G401.6 (cell line): ENCODE data around the gene CPOX.

ENCODE experiments used
- FAIRE-seq: peaks from 2 replicates; lab custom pipeline; 2012; peaks lifted over from hg19 to GRCh38; lab: Jason Lieb, UNC

Gene CPOX

GRCh38 chr3:98596087-98596486 lies 2.7 kb upstream of the CPOX start:
- no peak for FAIRE-seq

DNA sequence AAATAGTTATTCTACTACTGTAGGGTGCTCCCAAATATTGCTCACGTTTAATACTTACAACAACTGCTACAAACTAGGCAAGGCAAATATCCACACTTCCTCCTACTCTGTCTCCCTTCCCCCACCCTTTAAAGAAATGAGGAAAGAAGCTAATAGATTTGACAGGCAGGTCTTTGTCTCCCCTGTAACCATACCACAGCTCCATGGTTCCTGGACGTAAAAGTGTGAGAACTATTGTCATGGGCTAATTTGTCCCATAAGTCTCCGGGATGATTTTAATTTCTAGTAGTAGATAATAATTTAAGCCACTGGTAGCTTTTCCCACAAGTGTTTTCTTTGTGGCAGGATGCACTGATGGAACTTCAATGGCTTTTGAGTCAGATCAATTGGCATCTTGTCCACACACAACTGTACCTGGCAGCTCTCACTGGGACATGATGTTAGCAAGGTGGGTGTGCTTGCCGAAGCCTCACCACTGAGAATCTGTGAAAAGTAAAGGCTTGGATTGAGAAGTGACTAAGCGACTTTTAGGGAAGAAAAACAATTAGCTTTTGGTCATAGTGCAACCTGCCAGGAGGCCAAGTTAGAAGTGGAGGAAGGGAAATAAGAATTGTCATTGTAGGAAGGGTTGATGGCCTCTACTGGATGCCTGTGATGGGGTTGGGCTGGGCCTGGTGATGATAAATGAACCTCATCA lies 1.4 kb upstream of the CPOX start:
- no peak for FAIRE-seq

DNA sequence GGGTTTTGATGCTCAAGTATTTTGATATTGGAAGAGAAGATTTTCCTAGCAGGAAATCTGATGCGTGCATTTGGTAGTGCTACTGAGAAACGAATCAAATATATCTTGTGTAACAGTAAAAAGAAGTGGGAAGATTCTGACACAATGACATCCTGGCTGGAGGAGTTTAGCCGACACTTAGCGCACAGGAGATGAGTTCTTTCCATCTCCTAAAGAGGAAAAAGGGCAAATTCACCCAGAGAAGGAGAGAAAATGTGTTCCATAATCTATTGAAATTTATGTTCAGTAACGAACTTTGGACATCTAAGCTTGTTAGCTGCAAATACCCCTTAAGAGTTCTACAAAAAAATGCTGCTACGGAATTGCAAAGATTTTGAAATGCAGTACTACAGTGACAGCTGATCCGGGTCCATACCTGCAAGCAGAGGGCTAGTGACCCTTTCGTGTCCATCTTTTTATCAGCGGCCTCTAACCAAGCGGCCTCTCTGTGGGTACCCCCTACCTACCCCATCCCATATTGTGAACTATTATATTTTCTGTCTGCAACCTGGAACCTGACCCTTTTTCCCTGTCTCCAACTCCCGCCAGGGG lies 971 bp downstream of the CPOX start:
- no peak for FAIRE-seq

DNA sequence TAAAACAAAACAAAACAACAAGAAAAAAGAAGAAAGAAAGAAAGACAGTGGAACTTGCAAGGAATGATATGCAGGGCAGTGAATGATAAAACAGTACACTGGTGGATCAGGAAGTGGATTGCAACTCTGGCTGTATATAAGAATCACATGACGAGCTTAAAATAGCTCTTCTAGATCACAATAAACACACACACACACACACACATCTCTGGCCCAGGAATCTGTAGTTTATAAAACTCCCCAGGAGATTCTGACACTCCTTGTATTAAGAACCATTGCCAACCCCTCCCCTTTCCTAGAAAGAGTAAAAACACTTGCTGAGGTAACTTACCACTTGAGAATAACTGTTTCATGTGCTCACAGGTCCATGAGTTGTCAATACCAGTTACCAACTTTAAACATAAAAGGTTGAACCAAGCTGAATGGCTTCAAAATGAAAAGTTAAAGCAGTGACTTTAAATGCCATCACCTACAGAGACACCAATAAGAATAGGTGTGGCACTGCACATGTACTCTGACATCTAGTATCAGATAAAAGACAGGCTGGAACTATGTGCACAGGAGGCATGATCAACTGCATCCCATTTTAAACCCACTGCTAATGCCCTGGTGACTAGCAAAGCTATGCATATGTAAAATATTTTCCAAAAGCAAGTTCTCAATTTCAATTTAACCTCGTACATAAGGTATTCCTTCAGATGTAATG lies 3.9 kb downstream of the CPOX start:
- FAIRE-seq: no peak

GRCh38 chr3:98588065-98588464 lies 5.3 kb downstream of the CPOX start:
- no peak for FAIRE-seq

- no peak for FAIRE-seq
Measured at GRCh38 chr3:98587654-98588053, 5.8 kb downstream of the CPOX start.

DNA sequence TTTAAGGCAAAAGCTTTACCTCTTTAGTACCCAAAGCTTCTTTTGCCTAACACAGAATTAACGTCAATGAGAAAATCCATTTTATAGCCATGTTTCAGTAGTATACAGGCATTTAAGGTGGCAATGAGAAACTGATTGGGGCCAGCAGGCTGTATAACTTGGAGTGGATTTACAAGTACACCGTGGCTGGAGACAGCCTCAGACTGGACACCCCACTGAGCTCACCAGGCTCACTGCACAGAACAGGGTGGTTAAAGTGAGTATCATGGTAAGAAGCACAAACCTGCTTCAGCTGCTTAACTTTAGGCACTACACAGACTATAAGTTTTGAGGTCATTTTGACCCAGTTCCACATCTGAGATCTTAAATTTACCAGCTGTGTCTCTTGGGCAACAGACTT lies 8.9 kb downstream of the CPOX start:
- no peak for FAIRE-seq

DNA sequence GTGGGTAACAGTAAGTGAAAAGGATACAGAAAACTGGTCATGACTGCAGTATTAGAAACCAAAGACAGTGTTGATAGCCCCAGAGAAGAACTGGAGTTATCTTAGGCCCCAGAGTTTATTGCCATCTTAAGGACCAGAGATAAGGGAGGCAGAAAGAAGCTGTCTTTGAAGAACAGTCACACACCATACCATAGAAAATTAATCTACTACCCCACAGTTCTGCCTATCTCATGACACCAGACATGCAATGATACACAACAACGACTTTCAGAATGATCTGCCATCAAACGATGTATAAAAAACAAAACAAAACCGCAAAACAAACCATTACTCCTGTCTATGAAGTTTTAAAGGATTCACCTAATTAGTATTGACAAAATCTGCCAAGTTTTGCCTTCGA lies 9.6 kb downstream of the CPOX start:
- no peak for FAIRE-seq

DNA sequence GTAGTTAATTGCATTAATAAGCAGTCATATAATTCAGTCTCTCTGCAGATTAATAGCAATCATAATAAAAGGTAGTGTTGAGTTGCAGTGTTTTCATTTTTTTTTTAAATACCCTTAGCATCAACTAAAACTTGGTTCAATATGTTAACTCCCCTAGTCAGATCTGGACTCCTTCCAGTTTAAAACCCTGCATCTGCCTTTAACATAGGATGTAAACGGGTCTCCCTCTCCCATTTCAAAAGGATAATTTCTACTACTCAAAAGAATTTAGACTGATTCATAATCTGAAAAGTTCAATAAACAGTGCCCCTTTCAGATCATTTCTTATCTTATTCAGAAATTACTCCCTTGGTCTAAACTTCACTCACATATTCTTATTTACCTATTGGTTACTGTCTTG lies 11.4 kb downstream of the CPOX start:
- FAIRE-seq: no peak

- no peak for FAIRE-seq
Measured at GRCh38 chr3:98581474-98581873, 11.9 kb downstream of the CPOX start.

DNA sequence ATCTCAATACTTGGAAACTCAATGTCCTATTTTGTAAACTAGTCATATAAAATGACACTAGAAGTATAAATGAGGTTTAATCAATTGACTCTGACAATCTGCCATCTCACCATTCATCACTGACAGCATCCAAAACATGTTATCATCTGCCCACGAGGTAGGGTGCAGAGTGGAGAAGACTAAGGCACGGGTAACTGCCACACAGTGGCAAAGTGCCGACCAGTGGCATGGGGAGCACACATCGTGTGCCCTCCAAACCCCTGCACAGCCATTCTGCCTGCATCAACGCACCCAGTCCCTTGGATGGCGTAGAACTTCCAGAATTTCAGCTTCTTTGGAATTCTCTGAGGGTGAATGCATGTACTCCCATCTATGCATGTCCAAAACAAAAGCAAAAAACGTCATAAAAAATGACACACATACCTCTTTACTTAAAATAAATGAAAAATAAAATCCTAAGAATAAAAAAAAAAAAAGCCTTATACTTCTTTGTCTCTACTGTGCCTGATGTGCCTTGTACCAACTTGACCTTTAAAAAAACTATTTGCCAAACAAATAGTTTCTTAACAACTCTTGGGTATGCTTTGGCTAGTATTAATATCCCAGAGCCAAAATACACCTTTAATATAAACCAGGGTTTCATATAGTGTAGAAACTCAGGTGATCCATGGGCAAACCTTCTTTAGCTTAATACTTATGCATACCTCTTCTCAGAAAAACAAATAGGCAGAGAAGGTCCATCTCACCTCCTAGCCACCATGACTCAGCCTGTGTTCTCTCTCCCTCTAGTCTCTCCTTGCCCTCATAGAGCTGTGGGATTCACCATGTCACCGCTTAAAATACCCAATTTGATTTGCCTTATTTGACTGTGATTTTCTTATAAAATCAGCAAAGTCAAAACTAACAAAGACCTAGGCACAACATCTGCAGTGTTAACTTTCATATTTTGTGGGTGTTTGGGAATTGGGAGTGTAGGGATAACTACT lies 12.7 kb downstream of the CPOX start:
- FAIRE-seq: no peak

DNA sequence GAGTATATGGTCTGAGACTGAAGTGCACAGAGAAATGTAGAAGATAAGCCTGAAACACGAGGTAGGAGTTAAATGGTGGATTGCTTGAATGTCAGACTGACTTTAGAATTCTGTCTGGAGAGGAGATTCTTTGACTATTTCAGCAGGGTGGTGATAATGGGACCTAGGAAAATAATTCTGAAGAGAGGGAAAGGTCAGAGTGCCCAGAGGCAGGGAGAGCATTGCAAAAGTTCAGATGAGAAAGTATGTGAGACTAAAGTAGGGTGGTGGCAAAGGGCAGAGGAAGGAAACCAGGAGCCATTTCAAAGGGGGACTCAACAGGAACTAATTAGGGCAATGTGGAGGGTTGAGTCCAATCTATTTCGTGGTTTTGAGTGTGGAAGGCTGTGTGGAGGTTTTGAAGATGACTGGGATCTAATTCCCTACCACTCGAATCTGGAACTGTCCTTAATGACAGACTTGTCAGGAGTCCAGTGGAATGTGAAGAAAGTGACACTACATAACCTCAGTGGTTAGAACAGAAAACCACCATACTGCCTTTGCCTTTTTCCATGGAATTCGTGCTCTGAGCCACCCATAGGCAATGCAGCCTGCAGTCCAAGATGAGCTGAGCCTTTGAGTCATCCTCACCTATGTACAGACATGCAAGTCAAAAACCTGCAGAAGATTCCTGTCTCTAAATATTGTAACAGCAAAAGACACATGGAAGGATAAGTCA lies 16.1 kb downstream of the CPOX start:
- no peak for FAIRE-seq

DNA sequence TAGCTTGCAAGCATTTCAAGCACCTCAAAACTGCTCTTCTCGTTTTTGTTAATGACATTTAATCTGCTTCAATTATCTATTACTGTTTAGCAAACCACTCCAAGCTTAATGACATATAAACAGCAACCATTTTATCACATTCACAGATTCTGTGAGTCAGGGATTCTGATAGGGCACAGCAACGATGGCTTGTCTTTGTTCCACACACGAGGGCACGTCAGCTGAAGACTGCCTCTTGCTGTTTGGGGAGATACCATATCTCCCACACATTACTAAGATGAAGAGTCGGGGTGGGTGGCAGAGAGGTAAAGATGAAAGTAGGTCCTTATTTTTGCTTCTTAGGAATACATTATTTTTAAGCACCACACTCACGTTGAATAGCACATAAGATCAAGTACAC lies 19.3 kb downstream of the CPOX start:
- FAIRE-seq: no peak

DNA sequence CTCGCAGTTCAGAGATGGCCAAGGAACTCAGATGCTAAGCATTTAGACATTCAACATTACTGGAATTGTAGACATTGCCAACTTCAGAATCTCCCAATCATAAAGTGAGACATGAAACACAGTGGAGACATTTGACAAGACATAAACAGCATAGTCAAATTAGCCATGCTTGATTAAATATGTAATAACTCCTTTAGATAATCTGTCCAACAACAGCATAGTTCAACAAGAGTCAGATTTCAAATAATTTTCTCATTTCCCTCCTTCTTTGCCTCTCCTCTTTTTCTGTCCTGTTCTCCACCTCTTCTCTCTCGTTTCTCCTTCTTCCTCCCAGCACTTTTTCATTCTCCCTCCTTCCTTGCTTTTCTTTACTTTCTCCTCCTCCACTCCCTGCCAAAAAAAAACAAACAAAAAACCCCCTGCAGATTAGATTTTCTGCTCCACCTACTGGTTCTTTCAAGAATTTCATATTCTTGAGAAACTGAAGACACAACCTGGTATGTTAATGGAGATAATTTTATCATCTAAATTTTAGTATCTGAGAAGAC lies 20.2 kb downstream of the CPOX start:
- peak; percentile 80 for FAIRE-seq

DNA sequence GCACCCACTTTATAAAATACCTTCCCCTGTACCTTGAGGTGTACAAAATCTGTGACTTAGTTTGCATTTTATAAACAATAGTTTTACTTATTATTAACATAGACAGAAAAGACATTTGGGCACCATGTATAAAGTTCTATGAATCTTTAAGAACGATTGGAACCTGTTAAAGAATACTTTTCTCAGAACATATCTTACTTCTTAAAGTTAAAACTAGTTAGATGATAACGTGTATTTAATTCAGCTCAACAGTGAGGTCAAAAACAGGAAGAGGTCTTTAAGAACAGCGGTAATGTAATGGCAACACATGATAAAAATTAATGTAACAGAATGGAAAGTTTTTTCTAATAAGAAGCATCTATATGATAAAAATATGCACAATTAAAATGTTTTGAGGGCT lies 25.0 kb downstream of the CPOX start:
- FAIRE-seq: no peak

GRCh38 chr3:98567666-98568270 lies 25.6 kb downstream of the CPOX start:
- FAIRE-seq: no peak

DNA sequence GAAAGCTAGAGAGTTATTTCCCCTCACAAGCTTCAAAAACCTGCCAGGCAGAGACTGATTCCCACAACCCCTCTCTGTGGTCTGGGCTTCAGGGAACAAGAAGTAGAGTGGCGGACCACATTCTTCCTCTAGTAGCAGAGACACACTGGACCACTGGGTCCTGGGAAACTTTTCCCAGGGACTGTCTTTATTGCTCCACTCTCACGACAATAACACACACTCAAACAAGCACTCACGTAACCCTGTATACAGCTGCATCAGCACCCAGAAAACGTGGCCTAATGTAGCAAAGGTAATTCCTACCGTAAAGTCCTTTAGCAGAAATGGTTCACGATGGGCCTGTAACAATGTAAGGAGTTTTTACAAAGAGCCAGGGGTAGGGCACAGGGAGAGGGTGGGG lies 27.6 kb downstream of the CPOX start:
- FAIRE-seq: no peak

DNA sequence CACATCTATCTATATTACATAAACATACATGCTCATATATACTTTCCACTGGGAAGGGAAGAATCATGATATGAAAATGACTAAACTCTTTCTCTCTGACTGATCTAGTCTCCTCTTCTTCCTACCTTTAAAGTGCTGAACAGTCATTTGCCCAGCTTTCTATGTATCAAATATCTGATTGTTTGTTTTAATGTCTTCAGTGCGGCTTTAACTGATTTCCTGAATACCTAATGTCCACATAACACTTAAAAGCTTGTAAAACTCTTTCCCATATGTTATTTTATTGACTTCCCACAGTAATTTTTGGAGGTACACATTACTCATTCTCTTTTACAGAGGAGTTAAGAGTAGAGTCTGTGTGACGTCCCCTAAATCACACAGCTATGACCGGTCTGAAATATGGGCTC lies 28.2 kb downstream of the CPOX start:
- no peak for FAIRE-seq

DNA sequence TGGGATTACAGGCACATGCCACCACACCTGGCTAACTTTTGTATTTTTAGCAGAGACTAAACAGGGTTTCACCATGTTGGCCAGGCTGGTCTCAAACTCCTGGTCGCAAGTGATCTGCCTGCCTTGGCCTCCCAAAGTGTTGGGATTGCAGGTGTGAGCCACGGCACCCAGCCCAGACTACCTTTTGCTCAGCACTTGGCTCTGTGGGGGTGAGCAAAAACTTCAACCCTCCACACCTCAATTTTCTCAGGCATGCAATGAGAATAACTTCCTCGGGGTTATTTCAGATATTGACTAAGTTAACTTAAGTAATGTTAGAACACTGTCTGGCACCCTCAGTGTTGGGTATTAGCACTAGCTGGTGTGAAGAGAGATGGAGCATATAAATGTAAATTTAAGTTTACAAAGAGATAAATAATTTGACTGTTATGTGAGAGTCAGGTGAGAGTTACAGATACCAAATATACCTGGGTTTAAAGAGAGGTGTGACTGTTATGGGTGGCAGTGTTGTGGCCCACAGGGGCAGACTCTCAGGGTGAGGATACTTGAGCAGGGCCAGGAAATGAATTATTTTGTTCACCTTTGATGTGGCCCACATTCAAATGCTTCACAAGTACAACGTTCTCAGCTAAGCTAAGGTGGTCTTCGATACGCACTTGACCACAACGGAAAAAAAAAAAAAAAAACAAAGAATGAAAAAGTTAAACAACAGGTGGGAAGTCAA lies 29.0 kb downstream of the CPOX start:
- no peak for FAIRE-seq

GRCh38 chr3:98563661-98564281 lies 29.6 kb downstream of the CPOX start:
- no peak for FAIRE-seq
